A549 (cell line): ENCODE data around the gene MS4A6E. TPM values are rescaled to one million over a fixed set of nuclear protein-coding genes. Genes with fewer than 3 reads are reported as not detected.
A peak's percentile ranks its signal among the peaks of the same experiment; 100 is the strongest.

ENCODE experiments used
- ATAC-seq, 2 experiments: fragments of 200-7000 bp in 1 of 2; fragments of >200 bp in 1 of 2; cut with Nextera tagmentation in 1 of 2; cut with Tn5 transposase in 1 of 2; 3 replicates each; pipeline versions ENCODE4 v1.8.0 to v1.9.1; 2018 to 2020; ENCODE audit warnings: mild to moderate bottlenecking in 1 of 2, moderate library complexity in 1 of 2
- CTCF ChIA-PET: fragments of 300-600 bp; sonication (Branson Sonifier 250); formaldehyde crosslinking; extraction: SDS; loops from one replicate; lab custom pipeline; 2021; ENCODE audit warnings: antibody characterized with exemption, inconsistent platforms; lab: Yijun Ruan, JAX
- POLR2A ChIA-PET: fragments of 350-600 bp; formaldehyde crosslinking; extraction: SDS; loops from one replicate; lab custom pipeline; 2021; ENCODE audit warnings: antibody characterized with exemption, inconsistent platforms; lab: Yijun Ruan, JAX
- DNase-seq, 2 experiments: peaks; one replicate each; pipeline versions ENCODE4 v3.0.0 to v3.0.0-alpha.2; 2011 to 2016; ENCODE audit warnings: low read depth in 1 of 2, low spot score in 1 of 2
- FAIRE-seq: peaks from 2 replicates; lab custom pipeline; 2011; peaks lifted over from hg19 to GRCh38; lab: Jason Lieb, UNC
- H3K27ac ChIP-seq, 2 experiments: fragments of >200 bp; sonication (Bioruptor Twin); formaldehyde crosslinking; 3 replicates each; pipeline ENCODE4 v1.5.1; 2016 to 2017
- H3K4me1 ChIP-seq: fragments of >200 bp; sonication (Bioruptor Twin); formaldehyde crosslinking; 3 replicates; pipeline ENCODE4 v1.6.1; 2016
- H3K4me2 ChIP-seq: fragments of >200 bp; sonication (Bioruptor Twin); formaldehyde crosslinking; 3 replicates; pipeline ENCODE4 v1.6.1; 2016
- H3K4me3 ChIP-seq: fragments of >200 bp; sonication (Bioruptor Twin); formaldehyde crosslinking; 3 replicates; pipeline ENCODE4 v1.5.1; 2016
- H3K9me3 ChIP-seq: fragments of >200 bp; sonication (Bioruptor Twin); formaldehyde crosslinking; 3 replicates; pipeline ENCODE4 v1.6.1; 2016
- ATOH8 ChIP-seq: fragments of 250-450 bp; sonication (Bioruptor Pico); IDR thresholded peaks from 2 replicates; pipeline ENCODE4 v1.5.0; 2020; ENCODE audit warnings: low read depth, mild to moderate bottlenecking, moderate library complexity
- CBX2 ChIP-seq: fragments of 200-600 bp; sonication (generic); IDR thresholded peaks from 2 replicates; pipeline ENCODE4 v1.6.1; 2016; ENCODE audit warnings: low read depth, mild to moderate bottlenecking, borderline replicate concordance
- CBX8 ChIP-seq: fragments of 200-600 bp; sonication (generic); IDR thresholded peaks from 2 replicates; pipeline ENCODE4 v1.6.1; 2016
- CHD4 ChIP-seq: fragments of 200-600 bp; sonication (generic); IDR thresholded peaks from 2 replicates; pipeline ENCODE4 v1.6.1; 2016; ENCODE audit warnings: antibody characterized with exemption, mild to moderate bottlenecking, borderline replicate concordance
- ESRRA ChIP-seq: fragments of 150-350 bp; IDR thresholded peaks from 2 replicates; pipeline ENCODE4 v1.6.1; 2014; ENCODE audit warnings: mild to moderate bottlenecking, low read length, borderline replicate concordance
- FOSB ChIP-seq: fragments of 250-450 bp; sonication (Bioruptor Pico); IDR thresholded peaks from 2 replicates; pipeline ENCODE4 v1.5.0; 2020; ENCODE audit warnings: mild to moderate bottlenecking, moderate library complexity
- GATA3 ChIP-seq: IDR thresholded peaks from 2 replicates; pipeline ENCODE4 v1.6.1; 2012; ENCODE audit warnings: borderline replicate concordance
- HDAC2 ChIP-seq: fragments of 200-600 bp; sonication (generic); IDR thresholded peaks from 2 replicates; pipeline ENCODE4 v1.6.1; 2016
- HOXB13 ChIP-seq: fragments of 250-450 bp; sonication (Bioruptor Pico); IDR thresholded peaks from 2 replicates; pipeline ENCODE4 v1.5.0; 2020; ENCODE audit warnings: low read depth, mild to moderate bottlenecking, moderate library complexity
- HOXB5 ChIP-seq: fragments of 250-450 bp; sonication (Bioruptor Pico); IDR thresholded peaks from 2 replicates; pipeline ENCODE4 v1.5.0; 2020; ENCODE audit warnings: mild to moderate bottlenecking, moderate library complexity
- JUNB ChIP-seq: fragments of >200 bp; sonication (Bioruptor Twin); formaldehyde crosslinking; IDR thresholded peaks from 2 replicates; pipeline ENCODE4 v1.6.1; 2016
- KDM1A ChIP-seq: fragments of 200-600 bp; sonication (generic); IDR thresholded peaks from 2 replicates; pipeline ENCODE4 v1.6.1; 2016; ENCODE audit warnings: low read depth, mild to moderate bottlenecking
- KDM5A ChIP-seq: fragments of 200-600 bp; sonication (generic); IDR thresholded peaks from 2 replicates; pipeline ENCODE4 v1.6.1; 2016; ENCODE audit warnings: antibody characterized with exemption, mild to moderate bottlenecking
- MAFK ChIP-seq: fragments of 450-650 bp; IDR thresholded peaks from 2 replicates; pipeline ENCODE4 v1.6.1; 2014; ENCODE audit not compliant: partially characterized antibody
- NFE2L2 ChIP-seq: fragments of 150-350 bp; conservative IDR thresholded peaks from 2 replicates; pipeline ENCODE4 v1.6.1; 2014; ENCODE audit warnings: low read length
- NPAS2 ChIP-seq: fragments of 250-450 bp; sonication (Bioruptor Pico); IDR thresholded peaks from 2 replicates; pipeline ENCODE4 v1.8.0; 2022; ENCODE audit warnings: mild to moderate bottlenecking, moderate library complexity, borderline replicate concordance
- POLR2A ChIP-seq: IDR thresholded peaks from 2 replicates; pipeline ENCODE4 v1.6.1; 2012; ENCODE audit warnings: mild to moderate bottlenecking, low read length
- POLR2AphosphoS2 ChIP-seq: conservative IDR thresholded peaks from 2 replicates; pipeline ENCODE4 v1.6.1; 2012; ENCODE audit warnings: low read length, improper control_type of control experiment, inconsistent platforms
- RCOR1 ChIP-seq: fragments of 150-350 bp; IDR thresholded peaks from 2 replicates; pipeline ENCODE4 v1.6.1; 2014; ENCODE audit warnings: antibody characterized with exemption, low read length, low read depth
- ZNF302 ChIP-seq: fragments of 250-450 bp; sonication (Bioruptor Pico); IDR thresholded peaks from 2 replicates; pipeline ENCODE4 v1.9.0; 2021; ENCODE audit warnings: inconsistent platforms, mild to moderate bottlenecking, moderate library complexity
- WGBS: methylation state at CpG from one replicate; pipeline ENCODE4 v1.1.6; 2017; ENCODE audit errors: missing lambda C conversion rate; 5-methylcytosine and 5-hydroxymethylcytosine counted together
- polyA plus RNA-seq, 4 experiments: library from polyadenylated mRNA; depleted of rRNA in 3 of 4; stranded (reverse); fragments of >200 nt; fragmentation: RNase III in 1 of 4; extraction: RNeasy Plus Mini Kit Qiagen cat#74134 plus additional on column Dnase treatment in 1 of 4; gene quantifications; 2 replicates in 3 of 4; 3 replicates in 1 of 4; pipeline ENCODE4 v1.2.3, GENCODE V29; 2011 to 2017
- TF ChIP-seq, protein P1 (sequence below): fragments of 200-600 bp; sonication (generic); IDR thresholded peaks from 2 replicates; pipeline ENCODE4 v1.6.1; 2016; ENCODE audit warnings: antibody characterized with exemption, mild to moderate bottlenecking, moderate library complexity

Gene MS4A6E
- polyA plus RNA-seq, 2 of the 4 experiments (the other 2 are of a cell fraction), result not detected

DNA sequence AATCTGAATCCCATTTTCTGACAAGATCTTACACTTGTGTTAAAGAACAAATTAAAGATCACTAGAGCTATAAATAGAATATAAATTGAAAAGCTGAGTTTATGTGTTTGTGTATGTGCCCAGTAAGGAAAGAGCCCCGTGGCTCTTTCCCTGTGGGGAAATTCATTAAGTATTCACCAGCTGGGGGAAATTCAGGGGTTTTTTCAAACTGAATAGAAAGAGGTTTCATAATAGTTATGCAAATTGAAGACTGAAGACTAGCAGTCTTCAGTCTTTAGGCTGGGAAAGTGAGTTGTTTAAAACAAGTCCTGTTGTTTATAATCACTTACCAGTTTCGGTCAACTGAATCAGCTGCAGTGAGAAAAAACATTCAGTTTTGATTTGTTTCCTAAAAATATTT, 40.0 kb downstream of the MS4A6E start:
- Histone ChIP-seq H3K4me1 (peaks cover 7% of the 10 kb centered on the region; the same call in 1 of the 3 replicates), H3K4me2 (no peak overlapping the region), H3K27ac (no peak overlapping the region), H3K4me3 (no peak overlapping the region), H3K9me3 (no peaks in the 10 kb centered on the region)
- WGBS, result 31% methylated on average over 2 of the region's 2 CpGs
- POLR2A ChIA-PET, result no interaction called here
- FAIRE-seq (no peak), DNase-seq (no peak), ATAC-seq (no peak)
- CTCF ChIA-PET, result interaction anchor here (1.0 to 1.8 kb wide), 3 partner anchors 14 to 252 kb away, joined by 3 to 7 read pairs (median 4); no protein-coding TSS in a partner anchor
- TF ChIP-seq CBX2, result no peak

DNA sequence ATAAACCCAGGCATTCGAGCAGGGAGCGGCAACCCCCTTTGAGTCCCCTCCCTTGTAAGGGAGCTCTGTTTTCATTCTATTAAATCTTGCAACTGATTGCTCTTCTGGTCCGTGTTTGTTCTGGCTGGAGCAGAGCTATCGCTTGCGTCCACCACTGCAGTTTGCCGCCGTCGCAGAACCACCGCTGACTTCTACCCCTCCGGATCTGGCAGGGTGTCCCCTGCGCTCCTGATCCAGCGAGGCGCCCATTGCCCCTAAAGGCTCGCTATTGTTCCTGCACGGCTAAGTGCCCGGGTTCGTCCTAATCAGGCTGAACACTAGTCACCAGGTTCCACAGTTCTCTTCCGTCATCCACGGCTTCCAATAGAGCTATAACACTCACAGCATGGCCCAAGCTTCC, 40.8 kb downstream of the MS4A6E start:
- no peak overlapping the region for H3K4me3 ChIP-seq
- no peak overlapping the region for H3K27ac ChIP-seq
- TF ChIP-seq JUNB (no peak), CHD4 (no peak), NFE2L2 (no peak)
- ChIA-PET CTCF (interaction anchor here (1.8 kb wide), 1 partner anchor 246 kb away, joined by 7 read pairs; no protein-coding TSS in a partner anchor), POLR2A (no interaction called here)
- FAIRE-seq, result no peak
- DNase-seq, result no peak
- no peak for ATAC-seq
- peaks cover 7% of the 10 kb centered on the region; the same call in 1 of the 3 replicates for H3K4me1 ChIP-seq
- H3K9me3 ChIP-seq, result no peaks in the 10 kb centered on the region
- 66% methylated on average over 14 of the region's 19 CpGs for WGBS
- H3K4me2 ChIP-seq, result no peak overlapping the region

DNA sequence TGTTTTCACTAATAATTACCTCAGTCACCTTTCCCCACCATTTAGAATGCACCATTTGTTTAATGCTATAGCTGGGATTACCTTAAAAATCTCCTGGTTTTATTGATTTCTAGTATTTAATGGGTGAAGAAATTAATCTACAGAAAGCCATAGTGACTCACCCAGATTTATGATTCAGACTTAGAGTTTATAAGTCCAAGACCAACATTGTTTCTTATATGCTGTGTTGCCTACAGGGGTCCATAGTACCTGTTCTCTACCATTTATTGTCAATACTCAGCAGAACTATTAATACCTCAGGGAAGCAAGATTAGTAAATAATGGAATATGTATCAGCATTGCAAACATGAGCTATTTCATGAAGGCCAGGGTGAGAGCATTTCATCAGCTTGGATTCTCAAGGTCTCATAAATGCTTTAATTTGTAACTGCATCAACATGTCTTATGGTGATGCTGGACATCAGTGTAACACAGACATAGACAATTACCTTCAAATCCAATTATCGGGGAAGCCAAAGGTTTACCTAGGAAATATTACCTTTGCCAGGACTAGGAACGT, 43.3 kb downstream of the MS4A6E start:
- FAIRE-seq (no peak), DNase-seq (no peak), ATAC-seq (no peak)
- Histone ChIP-seq H3K27ac (no peak overlapping the region), H3K9me3 (no peaks in the 10 kb centered on the region), H3K4me1 (peaks cover 7% of the 10 kb centered on the region; the same call in 1 of the 3 replicates), H3K4me3 (no peak overlapping the region), H3K4me2 (peak overlapping the region; percentile 32; the same call in 1 of the 3 replicates)
- ChIA-PET CTCF (interaction anchor here (1.4 to 1.7 kb wide), 2 partner anchors 36 to 248 kb away, joined by 4 to 6 read pairs; no protein-coding TSS in a partner anchor), POLR2A (no interaction called here)
- 0% methylated on average over 2 of the region's 2 CpGs for WGBS
- TF ChIP-seq ZNF302 (CRISPR knock-in tag) (no peak), ATOH8 (CRISPR knock-in tag) (no peak), CBX2 (no peak), ESRRA (no peak), HOXB13 (no peak), RCOR1 (no peak), HDAC2 (no peak), GATA3 (no peak), POLR2A (no peak), KDM5A (no peak), HOXB5 (CRISPR knock-in tag) (no peak), MAFK (no peak), FOSB (no peak), CBX8 (no peak), NPAS2 (CRISPR knock-in tag) (no peak), KDM1A (no peak), POLR2AphosphoS2 (no peak)
- TF ChIP-seq, protein P1, sequence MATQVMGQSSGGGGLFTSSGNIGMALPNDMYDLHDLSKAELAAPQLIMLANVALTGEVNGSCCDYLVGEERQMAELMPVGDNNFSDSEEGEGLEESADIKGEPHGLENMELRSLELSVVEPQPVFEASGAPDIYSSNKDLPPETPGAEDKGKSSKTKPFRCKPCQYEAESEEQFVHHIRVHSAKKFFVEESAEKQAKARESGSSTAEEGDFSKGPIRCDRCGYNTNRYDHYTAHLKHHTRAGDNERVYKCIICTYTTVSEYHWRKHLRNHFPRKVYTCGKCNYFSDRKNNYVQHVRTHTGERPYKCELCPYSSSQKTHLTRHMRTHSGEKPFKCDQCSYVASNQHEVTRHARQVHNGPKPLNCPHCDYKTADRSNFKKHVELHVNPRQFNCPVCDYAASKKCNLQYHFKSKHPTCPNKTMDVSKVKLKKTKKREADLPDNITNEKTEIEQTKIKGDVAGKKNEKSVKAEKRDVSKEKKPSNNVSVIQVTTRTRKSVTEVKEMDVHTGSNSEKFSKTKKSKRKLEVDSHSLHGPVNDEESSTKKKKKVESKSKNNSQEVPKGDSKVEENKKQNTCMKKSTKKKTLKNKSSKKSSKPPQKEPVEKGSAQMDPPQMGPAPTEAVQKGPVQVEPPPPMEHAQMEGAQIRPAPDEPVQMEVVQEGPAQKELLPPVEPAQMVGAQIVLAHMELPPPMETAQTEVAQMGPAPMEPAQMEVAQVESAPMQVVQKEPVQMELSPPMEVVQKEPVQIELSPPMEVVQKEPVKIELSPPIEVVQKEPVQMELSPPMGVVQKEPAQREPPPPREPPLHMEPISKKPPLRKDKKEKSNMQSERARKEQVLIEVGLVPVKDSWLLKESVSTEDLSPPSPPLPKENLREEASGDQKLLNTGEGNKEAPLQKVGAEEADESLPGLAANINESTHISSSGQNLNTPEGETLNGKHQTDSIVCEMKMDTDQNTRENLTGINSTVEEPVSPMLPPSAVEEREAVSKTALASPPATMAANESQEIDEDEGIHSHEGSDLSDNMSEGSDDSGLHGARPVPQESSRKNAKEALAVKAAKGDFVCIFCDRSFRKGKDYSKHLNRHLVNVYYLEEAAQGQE, result no peak
